ENCODE measurements around the gene ZNF14.

Gene ZNF14

GRCh38 chr19:19738564-19738963 is 5.7 kb upstream of the ZNF14 start:
- no peak overlapping the region for H3K4me3 ChIP-seq (ENCODE audit: control insufficient read depth, low read depth, low read length)
- TF ChIP-seq, protein P1, sequence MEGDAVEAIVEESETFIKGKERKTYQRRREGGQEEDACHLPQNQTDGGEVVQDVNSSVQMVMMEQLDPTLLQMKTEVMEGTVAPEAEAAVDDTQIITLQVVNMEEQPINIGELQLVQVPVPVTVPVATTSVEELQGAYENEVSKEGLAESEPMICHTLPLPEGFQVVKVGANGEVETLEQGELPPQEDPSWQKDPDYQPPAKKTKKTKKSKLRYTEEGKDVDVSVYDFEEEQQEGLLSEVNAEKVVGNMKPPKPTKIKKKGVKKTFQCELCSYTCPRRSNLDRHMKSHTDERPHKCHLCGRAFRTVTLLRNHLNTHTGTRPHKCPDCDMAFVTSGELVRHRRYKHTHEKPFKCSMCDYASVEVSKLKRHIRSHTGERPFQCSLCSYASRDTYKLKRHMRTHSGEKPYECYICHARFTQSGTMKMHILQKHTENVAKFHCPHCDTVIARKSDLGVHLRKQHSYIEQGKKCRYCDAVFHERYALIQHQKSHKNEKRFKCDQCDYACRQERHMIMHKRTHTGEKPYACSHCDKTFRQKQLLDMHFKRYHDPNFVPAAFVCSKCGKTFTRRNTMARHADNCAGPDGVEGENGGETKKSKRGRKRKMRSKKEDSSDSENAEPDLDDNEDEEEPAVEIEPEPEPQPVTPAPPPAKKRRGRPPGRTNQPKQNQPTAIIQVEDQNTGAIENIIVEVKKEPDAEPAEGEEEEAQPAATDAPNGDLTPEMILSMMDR (conservative IDR thresholded peaks at IDR 0.05; ENCODE audit: control insufficient read depth, insufficient read depth, low read depth, low read length) = no peak
- DNase-seq (ENCODE audit: low read depth) = no peak

GRCh38 chr19:19737559-19738332 is 4.8 kb upstream of the ZNF14 start:
- TF ChIP-seq, protein P1 (conservative IDR thresholded peaks at IDR 0.05; ENCODE audit: control insufficient read depth, insufficient read depth, low read depth, low read length) = no peak
- H3K4me3 ChIP-seq (ENCODE audit: control insufficient read depth, low read depth, low read length) = no peak overlapping the region
- DNase-seq (ENCODE audit: low read depth) = no peak

- TF ChIP-seq, protein P1 (conservative IDR thresholded peaks at IDR 0.05; ENCODE audit: control insufficient read depth, insufficient read depth, low read depth, low read length) = no peak
- no peak for DNase-seq (ENCODE audit: low read depth)
- no peak overlapping the region for H3K4me3 ChIP-seq (ENCODE audit: control insufficient read depth, low read depth, low read length)
Measured at GRCh38 chr19:19721896-19722295, 11.0 kb downstream of the ZNF14 start.

DNA sequence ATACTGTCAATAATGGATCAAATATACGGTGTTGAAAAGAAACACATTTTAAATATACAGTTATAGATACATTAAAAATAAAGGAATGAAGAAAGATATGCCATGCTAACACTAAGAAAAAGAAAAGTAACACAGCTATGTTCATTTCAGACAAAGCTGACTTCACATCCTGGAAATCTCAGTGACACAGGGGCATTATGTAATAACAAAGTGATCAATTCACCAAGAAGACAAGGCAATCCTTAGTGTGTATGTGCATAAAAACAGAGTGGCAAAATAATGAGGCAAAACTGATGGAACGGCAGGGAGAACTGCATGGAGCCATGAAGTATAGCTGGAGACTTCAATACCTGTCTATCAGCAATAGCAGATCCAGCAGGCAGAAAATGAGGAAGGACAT is 13.1 kb downstream of the ZNF14 start:
- TF ChIP-seq, protein P1 (conservative IDR thresholded peaks at IDR 0.05; ENCODE audit: control insufficient read depth, insufficient read depth, low read depth, low read length) = no peak
- DNase-seq (ENCODE audit: low read depth) = no peak
- no peak overlapping the region for H3K4me3 ChIP-seq (ENCODE audit: control insufficient read depth, low read depth, low read length)

GRCh38 chr19:19711934-19712828 is 20.7 kb downstream of the ZNF14 start:
- H3K4me3 ChIP-seq (ENCODE audit: control insufficient read depth, low read depth, low read length) = no peak overlapping the region
- peak; percentile 7 for DNase-seq (ENCODE audit: low read depth)
- TF ChIP-seq, protein P1 (conservative IDR thresholded peaks at IDR 0.05; ENCODE audit: control insufficient read depth, insufficient read depth, low read depth, low read length) = no peak

DNA sequence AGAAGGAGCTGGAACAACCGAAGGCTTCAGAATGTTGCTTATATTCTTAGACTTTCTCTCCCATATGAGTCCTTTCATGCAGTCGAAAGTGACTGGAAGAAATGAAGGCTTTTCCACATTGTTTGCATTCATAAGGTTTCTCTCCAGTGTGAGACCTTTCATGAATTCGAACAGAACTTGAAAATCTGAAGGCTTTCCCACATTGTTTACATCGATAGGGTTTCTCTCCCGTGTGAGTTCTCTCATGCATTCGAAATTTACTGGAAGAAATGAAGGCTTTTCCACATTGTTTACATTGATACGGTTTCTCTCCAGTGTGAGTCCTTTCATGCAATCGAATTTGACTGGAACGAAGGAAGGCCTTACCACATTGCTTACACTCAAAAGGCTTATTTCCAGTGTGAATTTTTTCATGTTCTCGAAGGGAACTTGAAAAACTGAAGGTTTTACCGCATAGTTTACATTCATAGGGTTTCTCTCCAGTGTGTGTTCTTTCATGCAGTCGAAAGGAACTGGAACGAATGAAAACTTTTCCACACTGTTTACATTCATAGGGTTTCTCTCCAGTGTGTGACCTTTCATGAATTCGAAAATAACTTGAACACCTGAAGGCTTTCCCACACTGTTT is 21.5 kb downstream of the ZNF14 start:
- TF ChIP-seq, protein P1 (conservative IDR thresholded peaks at IDR 0.05; ENCODE audit: control insufficient read depth, insufficient read depth, low read depth, low read length) = no peak
- no peak overlapping the region for H3K4me3 ChIP-seq (ENCODE audit: control insufficient read depth, low read depth, low read length)
- DNase-seq (ENCODE audit: low read depth) = no peak
